NCI-H1105 (cell line): ENCODE data around the gene SLC35D2.
"Not testable (repeated sequence)": the region's sequence is repeated elsewhere in the genome, so short reads cannot be mapped to it uniquely, and the experiment has no call there.

Source experiments
- DNase-seq: peaks from one replicate; lab custom pipeline; 2025; lab: John Stamatoyannopoulos, UW

SLC35D2 gene

GRCh38 chr9:96309850-96310249 lies 73.7 kb downstream of the SLC35D2 start:
- DNase-seq: no peak

- not testable (repeated sequence) for DNase-seq
Observed at GRCh38 chr9:96306958-96307357, 76.6 kb downstream of the SLC35D2 start.

GRCh38 chr9:96305171-96305570 lies 78.3 kb downstream of the SLC35D2 start:
- no peak for DNase-seq

GRCh38 chr9:96304230-96304629 lies 79.3 kb downstream of the SLC35D2 start:
- no peak for DNase-seq

GRCh38 chr9:96302021-96302420 lies 81.5 kb downstream of the SLC35D2 start, which contains the start of gene HSD17B3:
Gene HSD17B3 (minus strand): TSS chr9:96302176. CDS start chr9:96302104, 72 bp downstream.
- no peak for DNase-seq

- DNase-seq: no peak
Observed at GRCh38 chr9:96299823-96300222, 83.7 kb downstream of the SLC35D2 start.

GRCh38 chr9:96294159-96294545 lies 89.4 kb downstream of the SLC35D2 start:
- no peak for DNase-seq

GRCh38 chr9:96293498-96294158 lies 89.9 kb downstream of the SLC35D2 start:
- DNase-seq: no peak

- DNase-seq: no peak
Observed at GRCh38 chr9:96289392-96289791, 94.1 kb downstream of the SLC35D2 start.

- DNase-seq: no peak
Observed at GRCh38 chr9:96281641-96282040, 101.9 kb downstream of the SLC35D2 start.

GRCh38 chr9:96279932-96280331 lies 103.6 kb downstream of the SLC35D2 start:
- no peak for DNase-seq

GRCh38 chr9:96274939-96275338 lies 108.6 kb downstream of the SLC35D2 start:
- no peak for DNase-seq
